IMR-90 (cell line): ENCODE measurements around the gene ANO1. TPM values are rescaled to one million over a fixed set of nuclear protein-coding genes. Genes with fewer than 3 reads are reported as not detected.

Experiments
- ATAC-seq: fragments of 200-7000 bp; cut with Tn5 transposase; 2 replicates; pipeline ENCODE4 v1.9.1; 2020; ENCODE audit warnings: low read depth, mild to moderate bottlenecking, moderate library complexity
- BruUV-seq: library from RNA; stranded (reverse); fragments of 400-500 nt; replicated peaks from 2 replicates; lab custom pipeline; 2021; lab: Mats Ljungman, UMichigan
- CTCF ChIA-PET: fragments of 300-600 bp; formaldehyde crosslinking; extraction: SDS; loops from one replicate; lab custom pipeline; 2021; ENCODE audit warnings: antibody characterized with exemption; lab: Yijun Ruan, JAX
- POLR2A ChIA-PET: fragments of 300-600 bp; sonication (Branson Sonifier 250); formaldehyde crosslinking; loops from one replicate; lab custom pipeline; 2022; ENCODE audit warnings: antibody characterized with exemption; ENCODE audit not compliant: unreplicated experiment; lab: Charles Lee
- DNase-seq: peaks from one replicate; pipeline ENCODE4 v3.0.0; 2013
- H2AFZ ChIP-seq: replicated peaks from 2 replicates; pipeline ENCODE3; 2013; ENCODE audit warnings: low read length, mild to moderate bottlenecking; ENCODE audit not compliant: poor library complexity
- H2AK5ac ChIP-seq: 2 replicates; pipeline ENCODE4 v1.6.1; 2013; ENCODE audit warnings: low read depth, low read length, inconsistent platforms
- H2AK9ac ChIP-seq: replicated peaks from 2 replicates; pipeline ENCODE3; 2013; ENCODE audit warnings: mild to moderate bottlenecking, low read depth, low read length, moderate library complexity; ENCODE audit not compliant: poor library complexity
- H2BK120ac ChIP-seq: 2 replicates; pipeline ENCODE4 v1.6.1; 2013; ENCODE audit warnings: low read depth, low read length, inconsistent platforms
- H2BK15ac ChIP-seq: 3 replicates; pipeline ENCODE4 v1.6.1; 2013; ENCODE audit warnings: low read depth, low read length, inconsistent platforms
- H2BK20ac ChIP-seq: 2 replicates; pipeline ENCODE4 v1.6.1; 2013; ENCODE audit warnings: low read depth, mild to moderate bottlenecking, inconsistent platforms, low read length, moderate library complexity
- H2BK5ac ChIP-seq: 2 replicates; pipeline ENCODE4 v1.6.1; 2013; ENCODE audit warnings: mild to moderate bottlenecking, low read depth, low read length, inconsistent platforms; ENCODE audit not compliant: poor library complexity, severe bottlenecking
- H3K14ac ChIP-seq: replicated peaks from 2 replicates; pipeline ENCODE4 v1.6.1; 2013; ENCODE audit warnings: low read depth, low read length, inconsistent platforms
- H3K18ac ChIP-seq: 2 replicates; pipeline ENCODE4 v1.6.1; 2013; ENCODE audit warnings: low read depth, low read length, control low read depth
- H3K23ac ChIP-seq: 2 replicates; pipeline ENCODE4 v1.6.1; 2013; ENCODE audit warnings: low read depth, low read length, inconsistent platforms
- H3K27ac ChIP-seq: 2 replicates; pipeline ENCODE4 v1.5.1; 2013; ENCODE audit warnings: mild to moderate bottlenecking, control low read depth, low read length; ENCODE audit not compliant: insufficient read depth
- H3K27me3 ChIP-seq: 2 replicates; pipeline ENCODE4 v1.6.1; 2013; ENCODE audit warnings: low read length; ENCODE audit not compliant: control insufficient read depth, insufficient read depth
- H3K36me3 ChIP-seq: 2 replicates; pipeline ENCODE4 v1.6.1; 2013; ENCODE audit warnings: low read length, mixed read lengths; ENCODE audit not compliant: control insufficient read depth, insufficient read depth
- H3K4ac ChIP-seq: 2 replicates; pipeline ENCODE4 v1.6.1; 2013; ENCODE audit warnings: low read depth, low read length, inconsistent platforms
- H3K4me1 ChIP-seq: 2 replicates; pipeline ENCODE4 v1.6.1; 2013; ENCODE audit warnings: low read length, mixed read lengths; ENCODE audit not compliant: control insufficient read depth, insufficient read depth
- H3K4me2 ChIP-seq: 2 replicates; pipeline ENCODE4 v1.6.1; 2013; ENCODE audit warnings: low read depth, mild to moderate bottlenecking, control low read depth, low read length, moderate library complexity
- H3K4me3 ChIP-seq: 2 replicates; pipeline ENCODE4 v1.5.1; 2013; ENCODE audit warnings: low read depth, mild to moderate bottlenecking, control low read depth, low read length, moderate library complexity; ENCODE audit not compliant: insufficient read depth
- H3K56ac ChIP-seq: 2 replicates; pipeline ENCODE4 v1.6.1; 2013; ENCODE audit warnings: low read length, inconsistent platforms; ENCODE audit not compliant: insufficient read depth; ENCODE audit errors: extremely low read depth
- H3K79me1 ChIP-seq, 2 experiments: 2 replicates each; pipeline ENCODE4 v1.6.1; 2013; ENCODE audit warnings: low read length in 2 of 2, inconsistent platforms in 1 of 2, low read depth in 1 of 2
- H3K9ac ChIP-seq: 2 replicates; pipeline ENCODE4 v1.6.1; 2013; ENCODE audit warnings: low read depth, low read length, control low read depth
- H3K9me1 ChIP-seq: 2 replicates; pipeline ENCODE4 v1.6.1; 2013; ENCODE audit warnings: low read length, inconsistent platforms; ENCODE audit not compliant: insufficient read depth
- H3K9me3 ChIP-seq: 2 replicates; pipeline ENCODE4 v1.6.1; 2013; ENCODE audit warnings: low read length; ENCODE audit not compliant: control insufficient read depth, insufficient read depth
- H4K20me1 ChIP-seq: 2 replicates; pipeline ENCODE4 v1.6.1; 2013; ENCODE audit warnings: low read length, inconsistent platforms; ENCODE audit not compliant: insufficient read depth
- H4K5ac ChIP-seq: 2 replicates; pipeline ENCODE4 v1.6.1; 2013; ENCODE audit warnings: mild to moderate bottlenecking, low read depth, low read length, control low read depth
- H4K8ac ChIP-seq, 2 experiments: 2 replicates each; pipeline ENCODE4 v1.6.1; 2013; ENCODE audit warnings: low read depth in 2 of 2, low read length in 2 of 2, control low read depth in 1 of 2, inconsistent platforms in 1 of 2
- H4K91ac ChIP-seq: 2 replicates; pipeline ENCODE4 v1.6.1; 2013; ENCODE audit warnings: low read depth, low read length, inconsistent platforms; ENCODE audit not compliant: insufficient read depth
- BHLHE40 ChIP-seq: fragments of 150-350 bp; IDR thresholded peaks from 2 replicates; pipeline ENCODE4 v1.6.1; 2016; ENCODE audit warnings: mild to moderate bottlenecking, low read depth, low read length
- CEBPB ChIP-seq: IDR thresholded peaks from 2 replicates; pipeline ENCODE4 v1.6.1; 2012; ENCODE audit warnings: low read depth, low read length, improper control_type of control experiment
- CHD1 ChIP-seq: IDR thresholded peaks from 2 replicates; pipeline ENCODE4 v1.6.1; 2012; ENCODE audit warnings: low read depth, low read length, improper control_type of control experiment
- CTCF ChIP-seq: conservative IDR thresholded peaks from 2 replicates; pipeline ENCODE4 v1.5.1; 2012; ENCODE audit warnings: mild to moderate bottlenecking, low read depth, low read length, improper control_type of control experiment
- ELK1 ChIP-seq: fragments of 150-350 bp; IDR thresholded peaks from 2 replicates; pipeline ENCODE4 v1.6.1; 2016; ENCODE audit warnings: low read depth, mild to moderate bottlenecking, low read length, moderate library complexity, borderline replicate concordance
- FOS ChIP-seq: fragments of 150-350 bp; IDR thresholded peaks from 2 replicates; pipeline ENCODE4 v1.6.1; 2016; ENCODE audit warnings: low read depth, low read length
- MAFK ChIP-seq: IDR thresholded peaks from 2 replicates; pipeline ENCODE4 v1.6.1; 2012; ENCODE audit warnings: low read depth, low read length, improper control_type of control experiment
- MAZ ChIP-seq: IDR thresholded peaks from 2 replicates; pipeline ENCODE4 v1.6.1; 2012; ENCODE audit warnings: low read depth, mild to moderate bottlenecking, low read length, improper control_type of control experiment, moderate library complexity, borderline replicate concordance
- MXI1 ChIP-seq: IDR thresholded peaks from 2 replicates; pipeline ENCODE4 v1.6.1; 2012; ENCODE audit warnings: low read depth, mild to moderate bottlenecking, low read length, moderate library complexity, borderline replicate concordance
- NFE2L2 ChIP-seq: fragments of 150-350 bp; IDR thresholded peaks from 2 replicates; pipeline ENCODE4 v1.6.1; 2016; ENCODE audit warnings: low read depth, mild to moderate bottlenecking, low read length
- POLR2A ChIP-seq: IDR thresholded peaks from 2 replicates; pipeline ENCODE4 v1.6.1; 2012; ENCODE audit warnings: mild to moderate bottlenecking, low read depth, low read length
- RAD21 ChIP-seq: IDR thresholded peaks from 2 replicates; pipeline ENCODE4 v1.6.1; 2012; ENCODE audit warnings: low read length, improper control_type of control experiment
- RCOR1 ChIP-seq: IDR thresholded peaks from 2 replicates; pipeline ENCODE4 v1.6.1; 2012; ENCODE audit warnings: mild to moderate bottlenecking, low read length, improper control_type of control experiment; ENCODE audit not compliant: insufficient replicate concordance
- RFX5 ChIP-seq: IDR thresholded peaks from 2 replicates; pipeline ENCODE4 v1.8.0; 2012; ENCODE audit warnings: low read depth, mild to moderate bottlenecking, low read length, moderate library complexity
- USF2 ChIP-seq: fragments of 150-350 bp; IDR thresholded peaks from 2 replicates; pipeline ENCODE4 v1.6.1; 2017; ENCODE audit warnings: mild to moderate bottlenecking, antibody characterized with exemption, low read length, low read depth
- WGBS, 2 experiments: methylation state at CpG; one replicate each; pipeline versions ENCODE4 v1.1.5 to v1.1.7; 2013; ENCODE audit warnings: missing lambda C conversion rate in 2 of 2; ENCODE audit not compliant: insufficient read length in 1 of 2; ENCODE audit errors: extremely low coverage in 2 of 2; 5-methylcytosine and 5-hydroxymethylcytosine counted together
- dilution Hi-C: fragments of 300-500 bp; cut with HindIII; formaldehyde crosslinking; loops from one replicate; pipeline ENCODE4 v1.14.3; 2018; ENCODE audit warnings: low sequenced_read_pairs; ENCODE audit not compliant: unreplicated experiment
- in situ Hi-C: fragments of 300-500 bp; cut with MboI; formaldehyde crosslinking; loops from 3 replicates; pipeline ENCODE4 v1.14.3; 2019; ENCODE audit warnings: low sequenced_read_pairs, inconsistent platforms, mixed read lengths
- intact Hi-C: fragments of 100-400 bp; cut with micrococcal nuclease; formaldehyde crosslinking; loops from 2 replicates; pipeline ENCODE4 v1.10.0; 2022
- polyA plus RNA-seq, 3 experiments: library from polyadenylated mRNA; depleted of rRNA; stranded (reverse); fragments of >200 nt; gene quantifications; 2 replicates each; pipeline ENCODE4 v1.2.3, GENCODE V29; 2012; ENCODE audit warnings: low replicate concordance in 1 of 3
- total RNA-seq: library from RNA; depleted of rRNA; stranded (reverse); fragments of >200 nt; gene quantifications from 2 replicates; pipeline ENCODE4 v1.2.3, GENCODE V29; 2012

Gene ANO1
- total and polyA plus RNA-seq, 2 of the 4 experiments (the other 2 are of a cell fraction): 4.1 to 10.7 TPM

- H4K20me1 ChIP-seq: no peaks in the 10 kb centered on the region
- H2AK5ac ChIP-seq: peak overlapping the region; percentile 14; the same call in 1 of the 2 replicates
- H2BK5ac ChIP-seq: no peak overlapping the region
- dilution Hi-C loops: no loop called here
- no peak overlapping the region for H3K18ac ChIP-seq
- H2BK15ac ChIP-seq: no peak overlapping the region
- in situ Hi-C loops: no loop called here
- H2AFZ ChIP-seq: no peak overlapping the region
- H3K9me1 ChIP-seq: peaks cover 5% of the 10 kb centered on the region; the same call in 1 of the 2 replicates
- ATAC-seq (no peak), DNase-seq (no peak)
- ChIA-PET CTCF (no interaction called here), POLR2A (no interaction called here)
- H3K27me3 ChIP-seq: no peaks in the 10 kb centered on the region
- H3K36me3 ChIP-seq: no peaks in the 10 kb centered on the region; the same call in 1 of the 2 replicates
- H3K79me1 ChIP-seq: peaks cover 0 to 11% of the 10 kb centered on the region in 2 experiments; a peak in 2 of 4 replicates
- no peak overlapping the region for H3K4me2 ChIP-seq
- no peaks in the 10 kb centered on the region for H3K9me3 ChIP-seq
- no peak overlapping the region for H3K56ac ChIP-seq
- H3K4ac ChIP-seq: no peak overlapping the region
- BruUV-seq: no TSS peak
- H3K9ac ChIP-seq: no peak overlapping the region
- H3K4me3 ChIP-seq: no peak overlapping the region
- no peak overlapping the region for H3K23ac ChIP-seq
- H2BK120ac ChIP-seq: no peak overlapping the region
- H3K14ac ChIP-seq: no peak overlapping the region
- no peak overlapping the region for H4K5ac ChIP-seq
- no peak overlapping the region for H2BK20ac ChIP-seq
- intact Hi-C loops: no loop called here
- 94% methylated on average over 19 of the region's 23 CpGs; no CpG with 5 or more reads in 1 of the 2 experiments for WGBS, 2 experiments
- peaks cover 2% of the 10 kb centered on the region; the same call in 1 of the 2 replicates for H3K4me1 ChIP-seq
- H4K8ac ChIP-seq: no peak overlapping the region
- no peak overlapping the region for H3K27ac ChIP-seq
- H4K91ac ChIP-seq: no peak overlapping the region
- H2AK9ac ChIP-seq: no peak overlapping the region
- TF ChIP-seq CHD1 (no peak), FOS (no peak), MXI1 (no peak), RCOR1 (no peak), POLR2A (no peak), NFE2L2 (no peak), ELK1 (no peak), USF2 (no peak), MAFK (no peak), CEBPB (no peak), BHLHE40 (no peak), RAD21 (no peak), MAZ (no peak), RFX5 (no peak), CTCF (no peak)
Measured at GRCh38 chr11:70097783-70098563, 19.9 kb downstream of the ANO1 start.
